VCaP (cell line): ENCODE results near the gene ASB15.

ENCODE experiments used
- H3K27ac ChIP-seq: fragments of 450-650 bp; 2 replicates; pipeline ENCODE4 v1.5.1; 2017
- TF ChIP-seq, protein P1 (sequence below): fragments of 450-650 bp; conservative IDR thresholded peaks from 2 replicates; pipeline ENCODE4 v1.5.1; 2017; ENCODE audit warnings: mild to moderate bottlenecking, moderate library complexity

Gene ASB15

DNA sequence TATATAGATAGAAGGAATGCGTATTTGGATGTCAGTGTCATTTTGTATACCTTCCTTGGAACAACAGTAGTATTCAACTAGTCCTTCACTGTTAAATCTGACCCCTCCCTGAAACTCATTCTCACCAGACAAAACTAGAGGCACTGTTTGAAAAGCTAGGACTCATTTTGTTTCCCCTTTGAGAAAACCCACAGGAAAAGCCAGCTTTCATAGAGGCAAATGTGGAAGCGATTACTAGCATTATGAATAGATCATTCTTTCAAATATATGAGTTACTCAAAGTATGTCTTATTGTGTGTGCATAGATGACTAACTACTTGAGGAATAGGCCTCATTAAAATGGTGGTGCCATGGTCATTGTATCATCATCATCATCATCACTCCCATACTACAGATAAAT is 1.9 kb upstream of the ASB15 start:
- H3K27ac ChIP-seq: no peak overlapping the region
- TF ChIP-seq, protein P1, sequence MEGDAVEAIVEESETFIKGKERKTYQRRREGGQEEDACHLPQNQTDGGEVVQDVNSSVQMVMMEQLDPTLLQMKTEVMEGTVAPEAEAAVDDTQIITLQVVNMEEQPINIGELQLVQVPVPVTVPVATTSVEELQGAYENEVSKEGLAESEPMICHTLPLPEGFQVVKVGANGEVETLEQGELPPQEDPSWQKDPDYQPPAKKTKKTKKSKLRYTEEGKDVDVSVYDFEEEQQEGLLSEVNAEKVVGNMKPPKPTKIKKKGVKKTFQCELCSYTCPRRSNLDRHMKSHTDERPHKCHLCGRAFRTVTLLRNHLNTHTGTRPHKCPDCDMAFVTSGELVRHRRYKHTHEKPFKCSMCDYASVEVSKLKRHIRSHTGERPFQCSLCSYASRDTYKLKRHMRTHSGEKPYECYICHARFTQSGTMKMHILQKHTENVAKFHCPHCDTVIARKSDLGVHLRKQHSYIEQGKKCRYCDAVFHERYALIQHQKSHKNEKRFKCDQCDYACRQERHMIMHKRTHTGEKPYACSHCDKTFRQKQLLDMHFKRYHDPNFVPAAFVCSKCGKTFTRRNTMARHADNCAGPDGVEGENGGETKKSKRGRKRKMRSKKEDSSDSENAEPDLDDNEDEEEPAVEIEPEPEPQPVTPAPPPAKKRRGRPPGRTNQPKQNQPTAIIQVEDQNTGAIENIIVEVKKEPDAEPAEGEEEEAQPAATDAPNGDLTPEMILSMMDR: no peak

- TF ChIP-seq, protein P1: no peak
- no peak overlapping the region for H3K27ac ChIP-seq
Measured at GRCh38 chr7:123600876-123601275, 745 bp upstream of the ASB15 start.

DNA sequence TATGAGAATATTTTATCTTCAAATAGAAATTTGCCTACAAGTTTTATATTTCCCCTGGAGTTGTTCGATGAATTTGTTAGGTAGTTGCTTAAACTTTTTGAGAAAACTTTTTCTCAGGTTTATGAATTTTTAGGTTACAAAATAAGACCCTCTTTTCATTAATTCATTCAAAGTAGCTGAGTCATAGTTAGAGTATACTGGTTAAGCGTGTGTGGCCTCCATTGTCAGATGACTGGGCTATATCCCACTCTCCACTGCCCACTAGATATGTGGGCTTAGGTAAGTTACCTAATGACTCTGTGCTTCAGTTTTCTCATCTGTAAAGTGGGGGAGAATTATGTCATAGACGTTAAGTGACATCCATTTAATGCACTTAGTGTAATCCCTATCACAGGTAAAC is 1.0 kb downstream of the ASB15 start:
- TF ChIP-seq, protein P1: no peak
- H3K27ac ChIP-seq: no peak overlapping the region

DNA sequence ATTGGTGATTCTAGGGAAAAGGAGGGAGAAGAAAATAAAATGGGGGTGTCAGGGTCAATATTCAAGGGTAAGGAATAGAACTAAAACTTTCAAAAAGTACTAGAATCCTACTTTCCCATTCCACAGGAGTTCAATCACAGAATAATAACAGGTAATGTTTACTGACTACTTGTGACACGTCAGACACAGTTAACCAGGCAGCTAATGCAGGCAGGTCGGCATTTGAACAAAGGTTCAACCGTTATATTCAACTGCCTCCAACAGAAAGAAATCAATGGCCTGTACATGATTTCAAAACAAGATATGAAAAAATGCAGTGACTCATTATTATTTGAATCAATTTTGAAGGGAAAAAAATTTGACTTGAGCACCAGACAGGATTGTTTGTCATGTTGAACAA is 3.1 kb downstream of the ASB15 start:
- TF ChIP-seq, protein P1: no peak
- no peak overlapping the region for H3K27ac ChIP-seq

GRCh38 chr7:123607423-123607975 is 5.9 kb downstream of the ASB15 start:
- TF ChIP-seq, protein P1: no peak
- no peak overlapping the region for H3K27ac ChIP-seq

GRCh38 chr7:123608991-123609882 is 7.6 kb downstream of the ASB15 start:
- TF ChIP-seq, protein P1: no peak
- no peak overlapping the region for H3K27ac ChIP-seq

DNA sequence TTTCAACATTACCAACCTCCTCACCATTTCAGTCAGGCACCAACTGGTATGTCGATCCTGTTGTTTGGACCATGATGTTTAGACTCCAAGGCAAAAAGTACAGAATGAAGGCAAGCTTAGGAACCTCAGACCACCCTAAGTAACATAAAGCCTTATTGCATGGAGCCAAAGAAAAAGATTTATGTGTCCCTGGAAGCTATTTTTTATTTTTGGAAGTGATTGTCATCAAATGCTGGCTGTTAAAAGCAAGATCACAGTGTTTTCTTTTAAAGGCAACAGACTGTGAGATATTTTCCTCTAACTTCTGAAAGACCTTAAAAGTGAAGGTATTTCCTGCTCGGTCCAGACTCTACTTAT is 8.2 kb downstream of the ASB15 start:
- H3K27ac ChIP-seq: no peak overlapping the region
- TF ChIP-seq, protein P1: no peak
